Embryonic facial prominence (tissue), 1 donor: ENCODE results near the gene RPUSD1.
"Not testable (repeated sequence)": the region's sequence is repeated elsewhere in the genome, so short reads cannot be mapped to it uniquely, and the experiment has no call there.

Experiments used
- DNase-seq: peaks from one replicate; pipeline ENCODE4 v3.0.0-alpha.2; 2016; ENCODE audit errors: extremely low spot score

RPUSD1 gene, protein sequence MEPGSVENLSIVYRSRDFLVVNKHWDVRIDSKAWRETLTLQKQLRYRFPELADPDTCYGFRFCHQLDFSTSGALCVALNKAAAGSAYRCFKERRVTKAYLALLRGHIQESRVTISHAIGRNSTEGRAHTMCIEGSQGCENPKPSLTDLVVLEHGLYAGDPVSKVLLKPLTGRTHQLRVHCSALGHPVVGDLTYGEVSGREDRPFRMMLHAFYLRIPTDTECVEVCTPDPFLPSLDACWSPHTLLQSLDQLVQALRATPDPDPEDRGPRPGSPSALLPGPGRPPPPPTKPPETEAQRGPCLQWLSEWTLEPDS

DNA sequence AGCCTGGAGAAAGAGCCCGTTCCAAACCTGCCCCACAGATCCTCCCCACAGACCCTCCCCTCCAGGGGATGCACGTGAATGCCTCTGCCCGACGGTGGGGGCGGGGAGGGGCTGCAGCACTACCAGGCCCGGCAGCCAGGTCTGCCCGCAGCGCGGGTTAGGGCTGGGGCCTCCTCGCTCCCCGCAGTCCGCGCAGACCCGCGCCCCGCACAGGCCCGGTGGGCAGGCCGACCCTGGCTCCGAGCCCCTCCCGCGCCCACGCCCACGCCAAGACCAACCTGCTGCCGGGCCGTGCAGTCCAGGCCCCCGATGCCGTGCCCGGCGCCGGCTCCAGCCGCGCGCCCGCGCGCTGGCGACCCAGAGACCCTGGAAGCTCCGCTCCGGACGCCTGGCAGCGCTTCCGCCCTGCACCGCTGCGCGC is at the start of gene RPUSD1:
TSS of gene RPUSD1 (minus strand) at position 404 of the 421 bp plus-strand sequence. CDS start 644 bp downstream, outside the sequence.
- no peak for DNase-seq

DNA sequence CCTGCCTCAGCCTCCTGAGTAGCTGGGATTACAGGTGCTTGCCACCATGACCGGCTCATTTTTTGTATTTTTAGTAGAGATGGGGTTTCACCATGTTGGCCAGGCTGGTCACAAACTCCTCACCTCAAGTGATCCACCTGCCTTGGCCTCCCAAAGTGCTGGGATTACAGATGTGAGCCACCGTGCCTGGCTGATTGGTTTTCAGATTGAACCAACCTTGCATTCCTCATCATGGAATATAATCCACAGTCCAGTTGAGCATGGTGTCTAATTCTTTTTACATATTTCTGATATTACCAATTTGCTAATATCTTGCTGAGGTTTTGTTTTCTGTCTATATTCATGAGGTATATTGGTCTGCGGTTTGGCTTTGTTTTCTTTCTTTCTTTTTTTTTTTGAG is 48.6 kb upstream of the RPUSD1 start:
- DNase-seq, result not testable (repeated sequence)

GRCh38 chr16:836221-836620 is 48.0 kb upstream of the RPUSD1 start:
- no peak for DNase-seq

DNA sequence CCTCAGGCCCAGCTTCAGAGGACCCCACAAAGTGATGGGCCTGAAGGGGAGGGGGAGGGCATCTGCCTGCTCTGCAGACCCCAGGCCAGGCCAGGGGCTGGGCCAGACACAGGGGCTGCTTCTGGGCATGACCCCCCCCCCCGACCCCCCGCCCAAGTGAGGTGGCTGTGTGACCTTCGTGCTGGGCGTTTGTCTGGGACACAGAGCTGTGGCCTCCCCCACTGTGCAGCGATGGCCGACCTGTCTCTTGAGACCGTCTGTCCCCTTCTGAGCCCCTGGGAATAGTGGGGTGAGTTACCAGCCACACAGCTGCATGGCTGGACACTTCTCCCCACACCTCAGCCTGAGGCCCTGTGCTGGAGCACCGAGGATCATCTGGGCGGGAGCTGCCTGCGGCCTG is 47.2 kb upstream of the RPUSD1 start:
- DNase-seq, result no peak

- no peak for DNase-seq
Observed at GRCh38 chr16:833411-833810, 45.2 kb upstream of the RPUSD1 start.

- DNase-seq, result no peak
Observed at GRCh38 chr16:832652-833336, 44.6 kb upstream of the RPUSD1 start.

DNA sequence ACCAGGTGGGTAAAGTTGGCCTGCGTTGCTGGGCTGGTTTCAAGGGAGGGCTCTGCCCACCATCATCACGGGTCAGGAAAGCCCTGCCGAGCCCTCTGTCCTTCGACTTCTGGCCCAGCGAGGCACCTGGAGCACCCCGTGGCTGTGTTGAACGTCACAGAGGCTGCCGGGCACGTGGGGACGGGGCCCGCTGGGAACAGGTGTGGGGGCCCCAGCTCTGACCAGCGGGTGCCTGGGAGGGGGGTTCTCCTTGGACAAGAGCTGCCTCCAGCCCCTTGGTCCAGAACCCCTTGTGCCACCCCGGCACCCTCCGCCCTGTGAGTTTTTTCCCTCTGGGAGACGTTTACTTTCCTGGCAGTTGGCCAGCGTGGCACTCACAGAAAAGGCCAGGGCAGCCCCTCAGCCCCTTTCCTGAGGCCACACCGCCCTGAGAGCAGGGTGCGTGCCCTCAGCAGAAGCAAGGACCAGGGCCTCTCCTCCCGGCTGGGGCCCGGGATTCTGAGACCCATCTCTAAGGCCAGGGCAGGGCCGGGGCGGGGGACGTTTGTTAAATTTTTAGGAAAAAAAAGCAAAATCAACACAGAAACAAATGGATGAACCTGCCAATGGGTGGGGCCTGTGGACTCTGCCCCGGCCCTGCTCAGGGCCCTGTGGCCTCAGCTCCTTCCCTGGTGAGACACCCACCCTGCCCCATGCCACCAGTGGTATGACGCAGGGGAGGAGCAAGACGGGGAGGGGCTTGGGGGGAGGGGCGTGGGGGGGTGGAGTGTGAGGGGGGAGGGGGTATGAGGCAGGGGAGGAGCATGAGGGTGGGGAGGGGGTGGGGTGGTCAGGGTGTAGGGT is 43.6 kb upstream of the RPUSD1 start:
- no peak for DNase-seq

- no peak for DNase-seq
Observed at GRCh38 chr16:830871-831570, 42.8 kb upstream of the RPUSD1 start.

DNA sequence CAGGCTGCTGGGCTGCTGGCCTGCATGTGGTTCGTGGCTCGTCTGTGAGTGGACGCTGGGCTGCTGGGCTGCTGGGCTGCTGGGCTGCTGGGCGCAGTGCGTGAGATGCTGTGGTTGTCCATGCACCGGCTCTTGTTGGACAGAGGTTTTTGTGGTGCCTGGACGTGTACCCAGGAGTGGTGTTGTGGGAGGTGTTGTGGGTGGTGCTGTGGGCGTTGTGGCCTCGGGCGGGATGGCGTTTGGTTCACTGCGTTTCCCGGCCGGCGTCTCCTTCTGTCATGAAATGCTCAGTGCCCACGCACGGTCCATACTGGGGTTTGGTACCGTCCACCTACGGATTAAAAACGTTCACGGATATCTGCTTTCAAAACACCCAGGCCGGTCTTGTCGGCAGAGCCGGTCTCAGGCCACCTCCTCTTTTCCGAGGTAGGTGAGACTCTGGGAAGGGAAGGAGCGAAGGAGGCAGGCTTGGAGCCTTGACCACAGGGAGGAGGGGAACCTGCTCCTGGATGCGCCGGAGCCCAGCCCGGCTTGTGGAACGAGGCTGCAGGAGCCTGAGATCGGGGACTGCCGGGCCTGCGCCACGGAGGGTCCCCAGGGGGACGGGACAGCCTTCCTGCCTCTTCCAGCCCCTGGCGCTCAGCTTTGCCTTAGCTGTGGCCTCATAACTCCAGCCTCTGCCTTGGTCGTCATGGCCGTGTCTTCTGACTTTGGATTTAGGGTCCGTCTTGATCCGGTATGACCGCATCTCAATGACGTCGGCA is 42.1 kb upstream of the RPUSD1 start:
- DNase-seq, result no peak

DNA sequence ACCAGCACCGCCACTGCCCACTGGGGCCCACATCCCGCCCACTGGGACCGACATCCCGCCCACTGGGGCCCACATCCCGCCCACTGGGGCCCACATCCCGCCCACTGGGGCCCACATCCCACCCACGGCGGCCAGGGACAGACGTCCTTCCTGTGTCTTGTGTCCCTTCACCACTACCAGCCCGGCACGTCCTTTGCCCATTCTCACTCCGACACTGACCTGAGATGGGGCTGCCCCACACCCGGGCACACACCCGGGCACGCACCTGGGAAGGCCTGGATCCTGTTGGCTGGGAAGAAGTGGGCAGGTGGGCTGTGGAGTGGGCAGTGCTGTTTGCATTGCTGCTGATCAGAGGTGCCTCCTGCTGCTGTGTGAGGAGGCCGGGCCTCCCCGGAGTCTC is 40.7 kb upstream of the RPUSD1 start:
- no peak for DNase-seq

GRCh38 chr16:827513-827912 is 39.3 kb upstream of the RPUSD1 start:
- no peak for DNase-seq

DNA sequence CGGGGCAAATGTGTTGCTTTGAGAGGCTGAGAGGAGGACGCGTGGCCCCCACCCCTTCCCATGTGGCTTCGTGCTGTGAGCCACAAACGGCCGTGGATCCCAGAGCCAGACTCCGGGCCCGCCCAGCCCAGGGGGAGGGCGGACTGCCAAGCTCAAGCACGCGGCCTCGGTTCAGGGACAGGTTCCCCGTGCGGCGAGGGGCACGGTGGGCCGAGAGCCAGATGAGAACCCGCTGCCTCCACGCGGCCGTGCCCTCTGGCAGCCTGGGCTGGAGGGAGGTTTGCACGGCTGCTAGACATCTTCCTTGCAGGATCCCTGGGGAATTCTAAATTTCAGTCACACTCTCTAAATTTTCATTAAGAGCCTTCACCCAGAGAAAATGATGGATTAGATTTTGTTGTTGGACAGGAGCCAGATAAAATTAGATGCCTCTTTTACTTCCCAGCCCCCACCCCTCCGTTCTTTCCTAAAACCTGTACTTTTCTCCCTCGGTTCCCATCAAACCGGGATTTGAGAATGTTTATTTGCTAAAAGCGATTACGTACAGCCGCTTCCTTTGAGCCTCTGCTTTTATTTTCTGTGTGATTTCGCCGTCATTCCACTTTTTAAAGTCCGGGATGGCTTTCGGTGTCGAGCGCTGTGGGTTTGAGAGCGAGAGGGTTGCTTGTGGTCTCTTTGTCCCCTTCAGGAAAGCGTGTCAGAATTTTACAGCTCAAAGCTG is 37.3 kb upstream of the RPUSD1 start:
- peak; percentile 50 for DNase-seq

DNA sequence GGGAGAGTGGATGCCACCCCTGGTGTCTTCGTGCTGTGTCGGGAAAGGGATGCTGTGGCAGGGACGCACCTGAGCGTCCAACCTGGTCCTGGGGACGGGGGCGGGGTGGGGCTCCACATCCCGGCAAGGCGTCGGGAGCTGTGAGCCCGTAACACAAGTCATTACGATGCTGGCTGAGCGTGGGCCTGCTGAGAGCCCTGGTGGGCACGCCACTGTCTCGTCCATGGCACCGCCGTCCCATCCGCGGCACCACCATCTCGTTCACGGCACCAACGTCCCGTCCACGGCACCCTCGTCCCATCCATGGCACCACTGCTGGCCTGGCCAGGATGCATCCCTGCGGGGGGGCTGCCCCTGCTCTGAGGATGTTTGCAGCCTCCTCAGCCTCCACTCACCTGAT is 36.4 kb upstream of the RPUSD1 start:
- no peak for DNase-seq

DNA sequence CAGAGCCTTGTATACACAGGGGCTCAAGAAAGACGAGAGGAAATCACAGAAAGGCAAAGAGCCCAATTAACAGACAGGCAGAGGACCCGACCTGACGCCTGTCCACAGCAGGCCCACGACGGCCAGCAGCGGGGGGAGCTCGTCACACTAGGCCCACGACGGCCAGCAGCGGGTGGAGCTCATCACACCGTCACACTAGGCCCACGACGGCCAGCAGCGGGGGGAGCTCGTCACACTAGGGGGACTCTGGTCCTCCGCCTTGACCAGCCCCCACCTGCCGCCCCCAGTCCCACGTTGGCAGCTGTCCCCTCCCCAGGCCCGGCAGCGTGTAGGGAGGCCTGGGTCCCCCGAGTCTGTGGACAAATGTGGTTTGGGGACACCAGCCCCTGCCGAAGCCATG is 36.0 kb upstream of the RPUSD1 start:
- DNase-seq, result no peak

- no peak for DNase-seq
Observed at GRCh38 chr16:822909-823297, 34.7 kb upstream of the RPUSD1 start.

DNA sequence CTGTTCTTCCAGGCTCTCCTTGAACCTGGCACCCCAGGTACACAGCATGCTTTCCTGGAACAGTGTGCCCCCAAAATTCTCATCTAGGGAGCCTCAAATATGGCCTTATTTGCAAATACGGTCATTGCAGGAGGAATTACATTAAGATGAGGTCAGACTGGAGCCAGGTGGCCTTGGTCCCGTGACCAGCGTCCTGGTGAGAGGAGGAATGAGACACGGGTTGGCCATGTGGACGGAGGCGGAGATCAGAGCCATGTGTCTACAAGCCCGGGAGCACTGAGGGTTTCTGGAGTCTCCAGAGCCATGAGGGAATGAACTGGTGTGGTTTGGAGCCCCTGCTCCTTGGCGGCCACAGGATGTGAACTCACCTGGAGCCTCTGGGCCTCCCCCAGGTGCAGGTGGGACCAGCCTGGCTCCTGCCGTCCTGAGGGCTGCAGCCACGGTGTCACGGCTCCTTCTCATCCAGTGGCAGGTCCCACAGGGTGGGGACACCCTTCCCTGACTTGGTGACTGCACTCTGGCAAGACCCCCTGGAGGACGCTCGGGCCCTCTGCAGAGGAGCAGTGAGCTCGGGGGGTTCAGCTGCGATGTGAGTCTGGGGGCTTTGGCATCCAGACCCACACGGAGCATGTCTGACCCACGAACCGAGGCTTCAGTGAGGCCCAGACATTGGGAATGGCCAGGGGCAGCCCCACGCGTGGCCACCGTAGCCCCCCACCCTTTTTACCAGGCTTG is 34.2 kb upstream of the RPUSD1 start:
- no peak for DNase-seq

- DNase-seq, result no peak
Observed at GRCh38 chr16:821751-822150, 33.6 kb upstream of the RPUSD1 start.

GRCh38 chr16:820748-821147 is 32.6 kb upstream of the RPUSD1 start:
- no peak for DNase-seq

DNA sequence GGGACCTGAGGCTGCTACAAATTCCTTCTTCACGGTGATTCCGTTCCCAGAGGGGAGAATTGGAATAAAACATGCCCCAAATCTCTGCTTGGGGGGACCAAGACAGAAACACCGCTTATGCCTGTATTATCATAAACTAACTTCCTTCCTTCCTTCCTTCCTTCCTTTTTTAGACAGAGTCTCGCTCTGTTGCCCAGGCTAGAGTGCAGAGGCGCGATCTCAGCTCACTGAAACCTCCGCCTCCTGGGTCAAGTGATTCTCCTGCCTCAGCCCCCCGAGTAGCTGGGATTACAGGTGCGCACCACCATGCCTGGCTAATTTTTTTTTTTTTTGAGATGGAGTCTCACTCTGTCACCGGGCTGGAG is 31.8 kb upstream of the RPUSD1 start:
- DNase-seq, result not testable (repeated sequence)
